Astrocyte (in vitro differentiated cells and primary cell): ENCODE data around the gene TEPSIN. TPM values are rescaled to one million over a fixed set of nuclear protein-coding genes. Genes with fewer than 3 reads are reported as not detected.

Experiments used
- DNase-seq: peaks from one replicate; pipeline ENCODE4 v3.0.0-alpha.2; 2010; ENCODE audit warnings: low read depth
- FAIRE-seq: peaks from 2 replicates; lab custom pipeline; 2011; peaks lifted over from hg19 to GRCh38; lab: Jason Lieb, UNC
- H2AFZ ChIP-seq: 2 replicates; pipeline ENCODE4 v1.6.0; 2012; ENCODE audit warnings: low read depth, low read length, inconsistent platforms
- H3K27ac ChIP-seq: 2 replicates; pipeline ENCODE4 v1.5.1; 2011; ENCODE audit warnings: low read depth, low read length, inconsistent platforms
- H3K27me3 ChIP-seq: 2 replicates; pipeline ENCODE4 v1.6.0; 2011; ENCODE audit warnings: low read length, inconsistent platforms; ENCODE audit not compliant: insufficient read depth
- H3K36me3 ChIP-seq: 2 replicates; pipeline ENCODE4 v1.5.1; 2011; ENCODE audit warnings: low read length, inconsistent platforms; ENCODE audit not compliant: insufficient read depth
- H3K4me1 ChIP-seq: 2 replicates; pipeline ENCODE4 v1.5.1; 2011; ENCODE audit warnings: low read length, inconsistent platforms; ENCODE audit not compliant: insufficient read depth
- H3K4me2 ChIP-seq: 2 replicates; pipeline ENCODE4 v1.6.0; 2012; ENCODE audit warnings: low read length, inconsistent platforms
- H3K4me3 ChIP-seq: 2 replicates; pipeline ENCODE4 v1.5.1; 2011; ENCODE audit warnings: low read depth, mild to moderate bottlenecking, low read length, inconsistent platforms; ENCODE audit not compliant: insufficient read depth
- H3K79me2 ChIP-seq: 2 replicates; pipeline ENCODE4 v1.6.0; 2012; ENCODE audit warnings: mild to moderate bottlenecking, low read length, inconsistent platforms; ENCODE audit not compliant: insufficient read depth
- H3K9ac ChIP-seq: 2 replicates; pipeline ENCODE4 v1.6.0; 2012; ENCODE audit warnings: mild to moderate bottlenecking, low read length, inconsistent platforms
- H3K9me3 ChIP-seq: 2 replicates; pipeline ENCODE4 v1.5.1; 2012; ENCODE audit warnings: low read depth, mild to moderate bottlenecking, low read length, inconsistent platforms; ENCODE audit not compliant: insufficient read depth
- H4K20me1 ChIP-seq: 2 replicates; pipeline ENCODE4 v1.6.0; 2012; ENCODE audit warnings: low read length, inconsistent platforms; ENCODE audit not compliant: insufficient read depth
- H3K27ac Mint-ChIP-seq: one replicate; pipeline ENCODE4 v1.8.0; 2021; ENCODE audit warnings: mild to moderate bottlenecking, mixed read lengths; ENCODE audit not compliant: unreplicated experiment
- H3K27me3 Mint-ChIP-seq: one replicate; pipeline ENCODE4 v1.8.0; 2021; ENCODE audit warnings: low read depth, mixed read lengths; ENCODE audit not compliant: unreplicated experiment
- H3K36me3 Mint-ChIP-seq: one replicate; pipeline ENCODE4 v1.8.0; 2021; ENCODE audit warnings: low read depth, mixed read lengths; ENCODE audit not compliant: unreplicated experiment
- H3K4me1 Mint-ChIP-seq: one replicate; pipeline ENCODE4 v1.8.0; 2021; ENCODE audit warnings: low read depth, mixed read lengths; ENCODE audit not compliant: unreplicated experiment
- H3K4me3 Mint-ChIP-seq: one replicate; pipeline ENCODE4 v1.8.0; 2021; ENCODE audit warnings: mild to moderate bottlenecking, moderate library complexity, mixed read lengths; ENCODE audit not compliant: unreplicated experiment
- H3K9me3 Mint-ChIP-seq: one replicate; pipeline ENCODE4 v1.8.0; 2021; ENCODE audit warnings: mild to moderate bottlenecking, mixed read lengths; ENCODE audit not compliant: unreplicated experiment
- CTCF ChIP-seq: IDR thresholded peaks from 2 replicates; pipeline ENCODE4 v1.5.1; 2011; ENCODE audit warnings: low read depth, mild to moderate bottlenecking, inconsistent platforms, low read length, moderate library complexity; ENCODE audit not compliant: insufficient read depth
- EZH2 ChIP-seq: IDR thresholded peaks from 2 replicates; pipeline ENCODE4 v1.6.1; 2012; ENCODE audit warnings: mild to moderate bottlenecking, low read length, inconsistent platforms; ENCODE audit not compliant: insufficient read depth
- total RNA-seq: library from RNA; stranded (reverse); gene quantifications from 2 replicates; pipeline ENCODE4 v1.2.1, GENCODE V29; 2021

The TEPSIN gene
- total RNA-seq, 1 donor from 2014 or later: 26.4 TPM

- DNase-seq: no peak
- Mint-ChIP-seq H3K27ac (no peak overlapping the region), H3K4me1 (no peaks in the 10 kb centered on the region), H3K36me3 (peaks cover 19% of the 10 kb centered on the region), H3K9me3 (no peaks in the 10 kb centered on the region), H3K27me3 (no peaks in the 10 kb centered on the region), H3K4me3 (no peak overlapping the region)
- no peaks in the 10 kb centered on the region for H3K27me3 ChIP-seq
- TF ChIP-seq EZH2: no peak
- no peak for TF ChIP-seq CTCF
- no peak overlapping the region for H3K27ac ChIP-seq
- peaks cover 62% of the 10 kb centered on the region for H3K79me2 ChIP-seq
- H2AFZ ChIP-seq: no peak overlapping the region
- FAIRE-seq: no peak
- H3K4me1 ChIP-seq: peaks cover 12% of the 10 kb centered on the region
- no peak overlapping the region for H3K4me3 ChIP-seq
- H3K4me2 ChIP-seq: no peak overlapping the region
- H3K36me3 ChIP-seq: peaks cover 5% of the 10 kb centered on the region
- H4K20me1 ChIP-seq: peaks cover 20% of the 10 kb centered on the region
- no peak overlapping the region for H3K9ac ChIP-seq
- H3K9me3 ChIP-seq: no peaks in the 10 kb centered on the region
These were observed 48.3 kb upstream of the TEPSIN start for GRCh38 chr17:81287152-81287551.

- H3K4me2 ChIP-seq: no peak overlapping the region
- H3K9me3 Mint-ChIP-seq: no peaks in the 10 kb centered on the region
- DNase-seq: no peak
- H3K4me1 Mint-ChIP-seq: no peaks in the 10 kb centered on the region
- TF ChIP-seq CTCF: no peak
- TF ChIP-seq EZH2: no peak
- H3K9me3 ChIP-seq: no peaks in the 10 kb centered on the region
- H3K27me3 Mint-ChIP-seq: no peaks in the 10 kb centered on the region
- H3K27ac Mint-ChIP-seq: no peak overlapping the region
- H3K36me3 Mint-ChIP-seq: peaks cover 20% of the 10 kb centered on the region
- no peak overlapping the region for H3K4me3 Mint-ChIP-seq
- H3K27me3 ChIP-seq: no peaks in the 10 kb centered on the region
- no peak overlapping the region for H3K4me3 ChIP-seq
- peaks cover 59% of the 10 kb centered on the region for H3K79me2 ChIP-seq
- no peak overlapping the region for H3K9ac ChIP-seq
- H3K36me3 ChIP-seq: peaks cover 5% of the 10 kb centered on the region
- FAIRE-seq: no peak
- no peak overlapping the region for H2AFZ ChIP-seq
- H3K4me1 ChIP-seq: peaks cover 12% of the 10 kb centered on the region
- peaks cover 18% of the 10 kb centered on the region for H4K20me1 ChIP-seq
- no peak overlapping the region for H3K27ac ChIP-seq
These were observed 47.8 kb upstream of the TEPSIN start for GRCh38 chr17:81286491-81287145.

- Histone ChIP-seq H4K20me1 (peaks cover 11% of the 10 kb centered on the region), H3K27me3 (no peaks in the 10 kb centered on the region), H3K4me1 (peaks cover 12% of the 10 kb centered on the region), H3K36me3 (peaks cover 5% of the 10 kb centered on the region), H3K27ac (peak overlapping the region; percentile 33), H3K4me2 (peak overlapping the region; percentile 67), H3K4me3 (no peak overlapping the region), H2AFZ (peak overlapping the region; percentile 59), H3K9me3 (no peaks in the 10 kb centered on the region), H3K9ac (peak overlapping the region; percentile 49), H3K79me2 (peaks cover 52% of the 10 kb centered on the region)
- H3K27ac Mint-ChIP-seq: no peak overlapping the region
- no peaks in the 10 kb centered on the region for H3K27me3 Mint-ChIP-seq
- TF ChIP-seq EZH2 (no peak), CTCF (no peak)
- H3K36me3 Mint-ChIP-seq: peaks cover 21% of the 10 kb centered on the region
- no peaks in the 10 kb centered on the region for H3K9me3 Mint-ChIP-seq
- no peak overlapping the region for H3K4me3 Mint-ChIP-seq
- H3K4me1 Mint-ChIP-seq: no peaks in the 10 kb centered on the region
- FAIRE-seq: no peak
- no peak for DNase-seq
These were observed 47.0 kb upstream of the TEPSIN start for GRCh38 chr17:81285894-81286293.
